CD14-positive monocyte (primary cell): Measurements from ENCODE around the gene JMJD7. TPM values are rescaled to one million over a fixed set of nuclear protein-coding genes. Genes with fewer than 3 reads are reported as not detected.

ENCODE experiments used
- DNase-seq, 3 donors: peaks; one replicate each; pipeline ENCODE4 v3.0.0-alpha.2; 2011 to 2022
- H2AFZ ChIP-seq: 2 replicates; pipeline ENCODE4 v1.6.0; 2012; ENCODE audit warnings: mild to moderate bottlenecking, low read depth, low read length, inconsistent platforms; ENCODE audit not compliant: insufficient read depth, poor library complexity, severe bottlenecking
- H3K27ac ChIP-seq, 2 donors: 1 replicate in 1 of 2; 2 replicates in 1 of 2; pipeline ENCODE4 v1.5.1; 2012 to 2013; ENCODE audit warnings: low read length in 2 of 2, control low read depth in 1 of 2, inconsistent platforms in 1 of 2, low read depth in 1 of 2, mild to moderate bottlenecking in 1 of 2
- H3K27me3 ChIP-seq, 2 donors: one replicate each; pipeline versions ENCODE4 v1.6.0 to v1.6.1; 2011 to 2013; ENCODE audit warnings: low read length in 2 of 2; ENCODE audit not compliant: control insufficient read depth in 2 of 2, insufficient read depth in 2 of 2
- H3K36me3 ChIP-seq, 2 donors: replicated peaks in 1 of 2; 1 replicate in 1 of 2; 2 replicates in 1 of 2; pipeline versions ENCODE4 v1.5.1 to v1.6.1; 2012 to 2013; ENCODE audit warnings: low read length in 2 of 2, control low read depth in 1 of 2, inconsistent platforms in 1 of 2, mild to moderate bottlenecking in 1 of 2; ENCODE audit not compliant: insufficient read depth in 2 of 2, control insufficient read depth in 1 of 2
- H3K4me1 ChIP-seq, 2 donors: 1 replicate in 1 of 2; 2 replicates in 1 of 2; pipeline versions ENCODE4 v1.5.1 to v1.6.1; 2012 to 2013; ENCODE audit warnings: low read length in 2 of 2, control low read depth in 1 of 2, inconsistent platforms in 1 of 2, mild to moderate bottlenecking in 1 of 2, moderate library complexity in 1 of 2; ENCODE audit not compliant: insufficient read depth in 2 of 2, control insufficient read depth in 1 of 2
- H3K4me2 ChIP-seq: replicated peaks from 2 replicates; pipeline ENCODE3; 2012; ENCODE audit warnings: low read length, moderate library complexity, mild to moderate bottlenecking; ENCODE audit not compliant: poor library complexity, severe bottlenecking; ENCODE audit errors: extremely low read depth
- H3K4me3 ChIP-seq, 3 experiments: fragments of 200-600 bp in 1 of 3; sonication (generic) in 1 of 3; replicated peaks in 1 of 3; 1 replicate in 2 of 3; 2 replicates in 1 of 3; pipeline ENCODE4 v1.5.1; 2011 to 2013; ENCODE audit warnings: low read length in 3 of 3, mild to moderate bottlenecking in 3 of 3, control low read depth in 2 of 3, low read depth in 2 of 3, inconsistent platforms in 1 of 3, moderate library complexity in 1 of 3
- H3K79me2 ChIP-seq: 2 replicates; pipeline ENCODE4 v1.6.0; 2012; ENCODE audit warnings: mild to moderate bottlenecking, control low read depth, inconsistent platforms, low read length, moderate library complexity; ENCODE audit not compliant: insufficient read depth
- H3K9ac ChIP-seq: 2 replicates; pipeline ENCODE4 v1.6.0; 2017; ENCODE audit warnings: low read length, mild to moderate bottlenecking; ENCODE audit not compliant: insufficient read depth, poor library complexity, severe bottlenecking
- H3K9me3 ChIP-seq, 2 donors: replicated peaks in 1 of 2; 1 replicate in 1 of 2; 2 replicates in 1 of 2; pipeline versions ENCODE4 v1.5.1 to v1.6.1; 2012 to 2013; ENCODE audit warnings: low read length in 2 of 2, control low read depth in 1 of 2; ENCODE audit not compliant: control insufficient read depth in 1 of 2, insufficient read depth in 1 of 2
- H4K20me1 ChIP-seq: 2 replicates; pipeline ENCODE4 v1.6.0; 2012; ENCODE audit warnings: mild to moderate bottlenecking, low read length, control low read depth, moderate library complexity; ENCODE audit not compliant: insufficient read depth
- H3K27ac Mint-ChIP-seq, 7 donors: one replicate each; pipeline ENCODE4 v1.8.0; 2020; ENCODE audit warnings: mild to moderate bottlenecking in 7 of 7, mixed read lengths in 7 of 7, moderate library complexity in 6 of 7, inconsistent platforms in 2 of 7
- H3K27me3 Mint-ChIP-seq, 3 donors: one replicate each; pipeline ENCODE4 v1.8.0; 2021 to 2022; ENCODE audit warnings: low read depth in 3 of 3, mild to moderate bottlenecking in 3 of 3, mixed read lengths in 3 of 3, moderate library complexity in 3 of 3, inconsistent platforms in 1 of 3
- H3K36me3 Mint-ChIP-seq, 2 donors: one replicate each; pipeline ENCODE4 v1.8.0; 2020; ENCODE audit warnings: mixed read lengths in 2 of 2, inconsistent platforms in 1 of 2, mild to moderate bottlenecking in 1 of 2
- H3K4me1 Mint-ChIP-seq: one replicate; pipeline ENCODE4 v1.8.0; 2020; ENCODE audit warnings: mild to moderate bottlenecking, mixed read lengths
- H3K4me3 Mint-ChIP-seq, 2 donors: one replicate each; pipeline ENCODE4 v1.8.0; 2020; ENCODE audit warnings: mild to moderate bottlenecking in 2 of 2, mixed read lengths in 2 of 2, moderate library complexity in 1 of 2
- H3K9me3 Mint-ChIP-seq, 7 donors: one replicate each; pipeline ENCODE4 v1.8.0; 2020 to 2022; ENCODE audit warnings: mixed read lengths in 7 of 7, mild to moderate bottlenecking in 6 of 7, moderate library complexity in 6 of 7, inconsistent platforms in 2 of 7
- WGBS: methylation state at CpG from one replicate; pipeline ENCODE4 v1.1.5; 2013; ENCODE audit warnings: missing lambda C conversion rate; ENCODE audit not compliant: insufficient coverage; 5-methylcytosine and 5-hydroxymethylcytosine counted together
- intact Hi-C, 2 donors: fragments of 100-400 bp; cut with micrococcal nuclease; formaldehyde crosslinking; loops; one replicate each; pipeline versions ENCODE4 v1.15.0 to v1.15.1; 2023
- polyA plus RNA-seq, 3 donors: library from polyadenylated mRNA; depleted of rRNA in 1 of 3; unstranded in 2 of 3; stranded (reverse) in 1 of 3; fragments of 300-500 nt in 2 of 3; fragments of >200 nt in 1 of 3; fragmentation: Illumina TruSeq in 2 of 3; gene quantifications; 1 replicate in 2 of 3; 2 replicates in 1 of 3; pipeline ENCODE4 v1.2.3, GENCODE V29; 2012 to 2021
- TF ChIP-seq, protein P1 (sequence below): fragments of 200-600 bp; IDR thresholded peaks from one replicate; pipeline ENCODE4 v1.8.0; 2022; ENCODE audit warnings: antibody characterized with exemption, mild to moderate bottlenecking

JMJD7 gene
- polyA plus RNA-seq, 3 donors = 11.3 to 18.8 (median 15.2) TPM

DNA sequence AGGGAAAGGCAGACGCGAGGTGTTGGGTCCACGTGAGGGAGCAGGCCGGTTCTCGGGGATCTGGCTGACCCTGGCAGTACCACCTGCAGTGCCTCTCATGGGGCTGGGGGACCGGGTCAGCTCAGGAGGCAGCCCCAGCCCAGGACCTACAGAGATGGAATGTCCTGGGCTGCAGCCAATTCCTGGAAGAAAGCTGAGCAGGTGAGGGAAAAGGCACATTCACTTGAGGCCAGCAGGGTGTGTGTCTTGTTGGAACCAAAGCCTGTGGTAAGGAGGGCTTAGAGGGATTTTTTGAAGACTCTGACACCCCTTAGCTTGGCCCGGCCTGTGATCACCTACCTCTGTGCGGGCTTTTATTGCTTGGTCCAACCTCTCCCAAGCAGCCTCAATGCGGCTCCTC, 26.6 kb downstream of the JMJD7 start:
- no peaks in the 10 kb centered on the region for H4K20me1 ChIP-seq
- H3K36me3 ChIP-seq = no peaks in the 10 kb centered on the region
- TF ChIP-seq, protein P1, sequence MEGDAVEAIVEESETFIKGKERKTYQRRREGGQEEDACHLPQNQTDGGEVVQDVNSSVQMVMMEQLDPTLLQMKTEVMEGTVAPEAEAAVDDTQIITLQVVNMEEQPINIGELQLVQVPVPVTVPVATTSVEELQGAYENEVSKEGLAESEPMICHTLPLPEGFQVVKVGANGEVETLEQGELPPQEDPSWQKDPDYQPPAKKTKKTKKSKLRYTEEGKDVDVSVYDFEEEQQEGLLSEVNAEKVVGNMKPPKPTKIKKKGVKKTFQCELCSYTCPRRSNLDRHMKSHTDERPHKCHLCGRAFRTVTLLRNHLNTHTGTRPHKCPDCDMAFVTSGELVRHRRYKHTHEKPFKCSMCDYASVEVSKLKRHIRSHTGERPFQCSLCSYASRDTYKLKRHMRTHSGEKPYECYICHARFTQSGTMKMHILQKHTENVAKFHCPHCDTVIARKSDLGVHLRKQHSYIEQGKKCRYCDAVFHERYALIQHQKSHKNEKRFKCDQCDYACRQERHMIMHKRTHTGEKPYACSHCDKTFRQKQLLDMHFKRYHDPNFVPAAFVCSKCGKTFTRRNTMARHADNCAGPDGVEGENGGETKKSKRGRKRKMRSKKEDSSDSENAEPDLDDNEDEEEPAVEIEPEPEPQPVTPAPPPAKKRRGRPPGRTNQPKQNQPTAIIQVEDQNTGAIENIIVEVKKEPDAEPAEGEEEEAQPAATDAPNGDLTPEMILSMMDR = no peak
- H3K27ac ChIP-seq = no peak overlapping the region
- peaks cover 1% of the 10 kb centered on the region for H3K4me1 Mint-ChIP-seq
- no peak for DNase-seq
- H3K9me3 ChIP-seq = no peaks in the 10 kb centered on the region
- H3K27ac Mint-ChIP-seq = no peak overlapping the region
- WGBS = over 99% methylated on average over 8 of the region's 9 CpGs
- no peak overlapping the region for H3K4me3 Mint-ChIP-seq
- no peak overlapping the region for H3K9ac ChIP-seq
- no peak overlapping the region for H3K4me2 ChIP-seq
- H3K4me1 ChIP-seq = no peaks in the 10 kb centered on the region
- no peaks in the 10 kb centered on the region for H3K79me2 ChIP-seq
- no peak overlapping the region for H3K4me3 ChIP-seq
- no peaks in the 10 kb centered on the region for H3K36me3 Mint-ChIP-seq
- no peaks in the 10 kb centered on the region for H3K9me3 Mint-ChIP-seq
- no peak overlapping the region for H2AFZ ChIP-seq
- intact Hi-C loops = no loop called here
- H3K27me3 Mint-ChIP-seq = peaks cover 0 to 10% (median 8%) of the 10 kb centered on the region in 3 donors
- no peaks in the 10 kb centered on the region for H3K27me3 ChIP-seq

DNA sequence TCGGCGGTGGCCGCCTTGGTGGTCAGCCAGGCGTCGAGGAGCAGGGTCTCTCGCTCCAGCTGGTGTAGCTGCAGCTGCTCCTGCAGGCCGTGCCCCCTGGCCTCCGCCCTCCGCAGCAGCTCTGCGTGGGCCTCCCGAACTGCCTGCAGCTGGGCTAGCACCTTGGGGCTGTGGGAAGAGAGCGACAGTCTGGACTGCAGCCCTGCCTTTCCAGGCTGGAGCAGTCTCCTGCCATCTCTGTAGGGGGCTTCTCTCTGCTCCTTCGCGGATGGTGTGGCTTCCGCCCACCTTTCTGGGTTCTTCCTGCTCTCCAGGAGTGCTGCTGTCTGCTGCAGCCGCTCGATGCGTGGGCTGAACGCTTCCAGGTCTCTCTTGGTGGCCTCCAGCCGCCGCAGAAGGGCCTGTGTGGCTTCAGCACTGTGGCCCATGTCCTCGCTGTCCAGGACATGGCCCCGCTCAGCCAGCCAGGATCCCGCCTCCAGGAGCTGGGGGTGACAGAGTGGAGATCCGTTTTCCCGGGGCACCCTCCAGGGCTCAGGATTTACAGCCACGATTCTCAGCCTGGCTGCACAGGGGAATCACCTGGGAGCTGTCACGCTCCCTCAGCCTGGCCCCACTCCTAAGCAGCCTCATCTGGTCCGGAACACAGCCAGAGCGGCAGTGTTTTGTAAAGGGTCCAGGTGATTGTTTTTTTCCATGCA, 27.5 kb downstream of the JMJD7 start:
- Mint-ChIP-seq H3K4me3 (no peak overlapping the region), H3K4me1 (peaks cover 9% of the 10 kb centered on the region), H3K27me3 (peaks cover 0 to 10% (median 7%) of the 10 kb centered on the region in 3 donors), H3K9me3 (no peaks in the 10 kb centered on the region), H3K36me3 (no peaks in the 10 kb centered on the region), H3K27ac (no peak overlapping the region)
- no peaks in the 10 kb centered on the region for H3K9me3 ChIP-seq
- H3K27me3 ChIP-seq = no peaks in the 10 kb centered on the region
- WGBS = 89% methylated on average over 28 of the region's 30 CpGs
- H3K4me3 ChIP-seq = no peak overlapping the region
- H3K9ac ChIP-seq = no peak overlapping the region
- H3K4me2 ChIP-seq = no peak overlapping the region
- DNase-seq = no peak
- no peak overlapping the region for H2AFZ ChIP-seq
- peaks cover 3 to 8% of the 10 kb centered on the region in 2 donors for H3K4me1 ChIP-seq
- H4K20me1 ChIP-seq = no peaks in the 10 kb centered on the region
- intact Hi-C loops = no loop called here
- H3K79me2 ChIP-seq = no peaks in the 10 kb centered on the region
- no peaks in the 10 kb centered on the region for H3K36me3 ChIP-seq
- TF ChIP-seq, protein P1 = no peak
- no peak overlapping the region for H3K27ac ChIP-seq
